ENCODE measurements around the gene SRRM1.
"Not testable (repeated sequence)": the region's sequence is repeated elsewhere in the genome, so short reads cannot be mapped to it uniquely, and the experiment has no call there.

Gene SRRM1

GRCh38 chr1:24717887-24718650 is 75.0 kb downstream of the SRRM1 start:
- no peak for DNase-seq

- DNase-seq, result no peak
Observed at GRCh38 chr1:24720152-24720551, 77.0 kb downstream of the SRRM1 start.

GRCh38 chr1:24721533-24721932 is 78.4 kb downstream of the SRRM1 start:
- DNase-seq, result no peak

GRCh38 chr1:24722073-24723035 is 79.3 kb downstream of the SRRM1 start:
- DNase-seq, result not testable (repeated sequence)
